ENCODE data around the gene ARL6IP6.
"Not testable (repeated sequence)": the region's sequence is repeated elsewhere in the genome, so short reads cannot be mapped to it uniquely, and the experiment has no call there.

Gene ARL6IP6

DNA sequence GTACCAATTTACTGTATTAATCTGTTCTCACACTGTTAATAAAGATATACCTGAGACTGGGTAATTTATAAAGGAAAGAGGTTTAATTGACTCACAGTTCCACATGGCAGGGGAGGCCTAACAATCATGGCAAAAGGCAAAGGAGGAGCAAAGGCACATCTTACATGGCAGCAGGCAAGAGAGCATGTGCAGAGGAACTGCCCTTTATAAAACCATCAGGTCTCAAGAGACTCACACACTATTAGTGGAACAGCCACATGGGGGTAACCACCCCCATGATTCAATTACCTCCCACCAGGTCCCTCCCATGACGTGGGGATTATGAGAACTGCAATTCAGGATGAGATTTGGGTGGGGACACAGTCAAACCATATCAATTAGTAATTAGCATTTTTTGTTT lies 21.3 kb downstream of the ARL6IP6 start:
- H3K4me1 Mint-ChIP-seq (ENCODE audit: low read depth); H3K27ac Mint-ChIP-seq; H3K4me3 Mint-ChIP-seq; DNase-seq (ENCODE audit: low spot score); H3K27me3 Mint-ChIP-seq (ENCODE audit: low read depth); H3K9me3 Mint-ChIP-seq: not testable (repeated sequence)
- H3K36me3 Mint-ChIP-seq (ENCODE audit: low read depth), result peaks cover 37% of the 10 kb centered on the region

DNA sequence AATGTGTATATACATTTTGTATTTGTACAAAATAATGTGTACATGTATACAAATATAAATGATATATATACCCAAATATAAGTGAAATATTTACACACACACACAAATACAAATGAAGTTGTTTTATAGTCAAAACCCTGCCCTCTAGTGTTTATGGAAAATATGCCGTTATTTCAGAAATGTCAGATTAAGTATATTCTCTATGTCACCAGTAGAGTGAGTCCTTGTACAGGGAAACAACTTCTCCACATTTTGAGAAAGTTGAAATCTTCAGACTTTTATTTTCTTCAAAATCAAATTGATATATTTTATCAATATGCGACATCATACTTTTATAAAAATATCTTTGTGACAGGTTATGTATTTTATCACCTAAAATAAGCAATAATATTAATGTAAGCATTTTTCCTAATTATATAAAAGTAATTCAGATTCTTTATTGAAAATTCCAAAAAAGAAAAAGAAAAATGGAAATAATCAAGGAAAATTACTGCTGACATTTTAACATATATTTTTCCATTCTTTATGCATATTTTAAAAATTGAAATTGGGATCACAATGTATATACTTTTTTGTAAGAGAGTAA lies 22.4 kb downstream of the ARL6IP6 start:
- H3K4me1 Mint-ChIP-seq (ENCODE audit: low read depth), result peaks cover 2% of the 10 kb centered on the region
- no peak overlapping the region for H3K4me3 Mint-ChIP-seq
- H3K27ac Mint-ChIP-seq, result no peak overlapping the region
- H3K9me3 Mint-ChIP-seq, result no peaks in the 10 kb centered on the region
- DNase-seq (ENCODE audit: low spot score), result no peak
- H3K36me3 Mint-ChIP-seq (ENCODE audit: low read depth), result peaks cover 34% of the 10 kb centered on the region
- no peaks in the 10 kb centered on the region for H3K27me3 Mint-ChIP-seq (ENCODE audit: low read depth)

DNA sequence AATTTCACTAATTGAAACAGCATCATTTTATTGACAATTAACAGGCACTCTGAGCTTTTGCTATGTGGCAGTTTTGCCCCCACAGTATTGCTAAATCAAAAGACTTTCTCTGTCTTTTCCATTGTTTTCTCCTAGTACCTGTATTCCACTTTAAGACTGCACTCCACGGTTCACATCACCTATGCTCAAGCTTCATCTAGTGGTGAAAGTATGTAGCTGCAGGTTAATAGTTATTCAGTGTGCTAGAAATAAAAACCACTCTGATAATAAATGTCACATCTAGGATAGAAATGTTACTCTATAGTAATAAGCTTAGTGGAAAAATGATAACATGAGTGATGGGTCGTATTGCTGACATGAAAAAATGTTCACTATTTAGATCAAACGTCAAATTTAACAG lies 24.6 kb downstream of the ARL6IP6 start:
- H3K4me3 Mint-ChIP-seq, result no peak overlapping the region

DNA sequence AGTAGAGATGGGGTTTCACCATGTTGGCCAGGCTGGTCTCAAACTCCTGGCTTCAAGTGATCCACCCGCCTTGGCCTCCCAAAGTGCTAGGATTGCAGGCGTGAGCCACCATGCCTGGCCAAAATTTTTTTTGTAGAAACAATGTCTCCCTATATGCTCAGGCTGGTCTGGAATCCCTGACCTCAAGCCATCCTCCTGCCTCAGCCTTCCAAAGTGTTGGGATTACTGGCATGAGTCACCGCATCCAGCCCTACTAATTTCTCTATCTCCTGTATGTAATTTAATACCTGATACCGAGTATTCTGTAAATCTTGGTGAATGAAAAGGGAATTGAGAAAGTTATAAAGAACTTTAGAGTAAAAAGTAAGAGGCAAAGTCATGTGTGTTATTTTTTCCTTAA lies 29.3 kb downstream of the ARL6IP6 start:
- not testable (repeated sequence) for H3K9me3 Mint-ChIP-seq; H3K4me1 Mint-ChIP-seq (ENCODE audit: low read depth); H3K4me3 Mint-ChIP-seq; H3K27ac Mint-ChIP-seq; H3K27me3 Mint-ChIP-seq (ENCODE audit: low read depth); DNase-seq (ENCODE audit: low spot score)
- H3K36me3 Mint-ChIP-seq (ENCODE audit: low read depth), result peaks cover 25% of the 10 kb centered on the region

More for the DNA sequence above, 24.6 kb downstream of the ARL6IP6 start:
- H3K36me3 Mint-ChIP-seq (ENCODE audit: low read depth), result peaks cover 25% of the 10 kb centered on the region
- no peaks in the 10 kb centered on the region for H3K9me3 Mint-ChIP-seq
- peaks cover 4% of the 10 kb centered on the region for H3K4me1 Mint-ChIP-seq (ENCODE audit: low read depth)
- H3K27ac Mint-ChIP-seq, result no peak overlapping the region
- no peak for DNase-seq (ENCODE audit: low spot score)
- no peaks in the 10 kb centered on the region for H3K27me3 Mint-ChIP-seq (ENCODE audit: low read depth)

DNA sequence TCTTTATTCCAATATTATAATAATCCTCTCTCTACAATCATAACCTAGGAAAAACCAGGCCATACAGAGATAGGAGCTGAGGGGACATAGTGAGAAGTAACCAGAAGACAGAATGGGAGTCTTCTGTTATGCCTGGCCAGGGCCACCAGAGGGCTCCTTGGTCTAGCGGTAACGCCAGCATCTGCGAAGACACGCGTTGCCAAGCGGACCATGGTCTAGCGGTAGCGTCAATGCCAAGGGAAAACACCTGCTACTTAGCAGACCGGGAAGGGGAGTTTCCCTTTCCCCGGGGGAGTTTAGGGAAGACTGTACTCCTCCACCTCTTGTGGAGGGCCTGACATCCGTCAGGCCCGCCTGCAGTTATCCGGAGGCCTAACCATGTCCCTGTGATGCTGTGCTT lies 36.6 kb downstream of the ARL6IP6 start:
- Mint-ChIP-seq H3K4me3 (no peak overlapping the region), H3K4me1 (ENCODE audit: low read depth) (peaks cover 2% of the 10 kb centered on the region), H3K27ac (no peak overlapping the region), H3K36me3 (ENCODE audit: low read depth) (peaks cover 40% of the 10 kb centered on the region), H3K27me3 (ENCODE audit: low read depth) (no peaks in the 10 kb centered on the region), H3K9me3 (no peaks in the 10 kb centered on the region)
- DNase-seq (ENCODE audit: low spot score), result no peak

DNA sequence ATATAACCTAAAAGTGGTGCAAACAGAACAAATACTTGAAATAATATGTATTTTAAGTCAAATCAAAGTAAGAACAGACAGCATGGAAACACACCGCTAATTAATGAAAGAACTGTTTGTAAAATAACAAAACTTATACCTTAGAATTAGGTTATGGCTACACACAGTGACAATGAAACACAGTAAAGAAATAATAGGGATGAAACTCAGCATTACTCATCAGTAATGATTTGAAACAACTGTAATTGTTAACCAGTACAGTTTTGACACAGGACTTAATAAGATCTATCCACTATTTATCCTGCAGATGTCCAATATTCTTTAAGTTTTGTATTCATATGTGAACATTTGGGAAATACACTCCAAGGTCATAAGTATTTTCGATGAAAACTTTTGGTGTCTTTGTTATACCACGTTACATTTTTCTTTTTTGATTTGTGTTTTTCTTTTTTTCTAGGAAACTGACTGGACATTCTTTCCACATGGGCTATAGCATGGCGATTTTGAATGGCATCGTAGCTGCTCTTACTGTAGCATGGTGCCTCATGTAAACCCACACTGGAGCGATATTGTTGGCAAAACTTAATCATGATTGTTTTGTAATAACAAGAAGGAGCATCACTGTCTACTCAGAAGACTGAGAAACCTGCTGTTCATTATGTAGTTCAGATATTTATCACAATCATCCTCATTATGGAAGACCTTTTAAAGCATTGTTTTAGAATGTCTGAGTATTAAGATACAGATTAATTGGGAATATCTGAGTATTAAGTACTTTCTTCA lies 41.1 kb downstream of the ARL6IP6 start:
- H3K36me3 Mint-ChIP-seq (ENCODE audit: low read depth), result peaks cover 32% of the 10 kb centered on the region
- H3K4me3 Mint-ChIP-seq, result no peak overlapping the region
- H3K27ac Mint-ChIP-seq, result no peak overlapping the region
- H3K27me3 Mint-ChIP-seq (ENCODE audit: low read depth), result no peaks in the 10 kb centered on the region
- DNase-seq (ENCODE audit: low spot score), result no peak
- no peaks in the 10 kb centered on the region for H3K4me1 Mint-ChIP-seq (ENCODE audit: low read depth)
- no peaks in the 10 kb centered on the region for H3K9me3 Mint-ChIP-seq

DNA sequence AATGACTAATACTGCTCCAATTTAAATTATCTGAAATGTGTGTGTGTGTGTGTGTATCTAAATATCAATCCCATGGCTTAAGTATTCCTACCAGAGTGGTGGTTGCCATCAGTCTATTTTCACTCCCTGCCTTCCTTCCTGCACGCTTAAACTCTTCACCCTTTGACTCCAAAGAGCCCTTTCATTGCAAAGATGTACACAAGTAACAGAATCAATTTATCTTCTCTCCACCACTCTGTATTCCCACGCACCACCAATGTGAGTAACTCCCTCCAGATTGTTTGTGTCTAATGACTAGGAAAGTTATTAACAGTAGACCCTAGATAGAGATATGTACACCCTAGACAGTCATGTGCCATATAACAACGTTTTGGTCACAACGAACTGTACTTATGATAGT lies 42.8 kb downstream of the ARL6IP6 start:
- no peak for DNase-seq (ENCODE audit: low spot score)
- Mint-ChIP-seq H3K36me3 (ENCODE audit: low read depth) (peaks cover 25% of the 10 kb centered on the region), H3K27ac (no peak overlapping the region), H3K4me1 (ENCODE audit: low read depth) (no peaks in the 10 kb centered on the region), H3K9me3 (no peaks in the 10 kb centered on the region), H3K27me3 (ENCODE audit: low read depth) (no peaks in the 10 kb centered on the region), H3K4me3 (no peak overlapping the region)

DNA sequence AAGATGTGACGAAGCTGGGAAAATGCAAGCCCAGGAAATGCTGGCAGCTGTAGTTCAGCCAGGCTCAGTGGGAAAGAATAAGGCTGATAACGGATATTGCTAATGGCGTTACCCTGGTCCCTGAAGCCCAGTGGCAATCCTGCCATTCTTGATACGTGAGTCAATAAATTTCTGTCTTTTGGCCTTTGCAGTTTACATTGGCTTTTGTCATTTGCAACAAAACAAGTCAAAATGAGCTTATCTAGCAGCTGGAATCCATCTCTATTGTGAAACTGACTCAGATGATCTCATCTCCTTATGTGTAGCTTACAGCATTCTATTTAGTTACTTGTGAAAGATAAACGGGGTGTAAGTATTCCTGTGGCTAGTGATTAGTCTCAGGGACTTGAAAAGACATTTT lies 43.8 kb downstream of the ARL6IP6 start:
- no peak for DNase-seq (ENCODE audit: low spot score)
- Mint-ChIP-seq H3K36me3 (ENCODE audit: low read depth) (peaks cover 21% of the 10 kb centered on the region), H3K4me1 (ENCODE audit: low read depth) (no peaks in the 10 kb centered on the region), H3K27ac (no peak overlapping the region), H3K9me3 (no peaks in the 10 kb centered on the region), H3K27me3 (ENCODE audit: low read depth) (no peaks in the 10 kb centered on the region), H3K4me3 (no peak overlapping the region)

DNA sequence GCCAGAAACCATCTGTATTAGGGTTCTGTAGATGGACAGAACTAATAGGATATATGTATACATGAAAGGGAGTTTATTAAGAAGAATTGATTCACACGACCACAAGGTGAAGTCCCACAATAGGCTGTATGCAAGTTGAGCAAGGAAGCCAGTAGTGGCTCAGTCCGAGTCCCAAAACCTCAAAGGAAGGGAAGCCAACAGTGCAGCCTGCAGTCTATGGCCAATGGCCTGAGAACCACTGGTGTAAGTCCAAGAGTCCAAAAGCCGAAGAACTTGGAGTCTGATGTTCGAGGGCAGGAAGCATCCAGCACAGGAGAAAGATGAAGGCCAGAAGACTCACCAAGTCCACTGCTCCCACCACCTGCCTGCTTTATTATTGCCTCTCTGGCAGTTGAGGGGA lies 44.8 kb downstream of the ARL6IP6 start:
- not testable (repeated sequence) for H3K4me3 Mint-ChIP-seq; H3K27ac Mint-ChIP-seq; H3K27me3 Mint-ChIP-seq (ENCODE audit: low read depth); H3K4me1 Mint-ChIP-seq (ENCODE audit: low read depth); H3K9me3 Mint-ChIP-seq; DNase-seq (ENCODE audit: low spot score)
- peaks cover 21% of the 10 kb centered on the region for H3K36me3 Mint-ChIP-seq (ENCODE audit: low read depth)

DNA sequence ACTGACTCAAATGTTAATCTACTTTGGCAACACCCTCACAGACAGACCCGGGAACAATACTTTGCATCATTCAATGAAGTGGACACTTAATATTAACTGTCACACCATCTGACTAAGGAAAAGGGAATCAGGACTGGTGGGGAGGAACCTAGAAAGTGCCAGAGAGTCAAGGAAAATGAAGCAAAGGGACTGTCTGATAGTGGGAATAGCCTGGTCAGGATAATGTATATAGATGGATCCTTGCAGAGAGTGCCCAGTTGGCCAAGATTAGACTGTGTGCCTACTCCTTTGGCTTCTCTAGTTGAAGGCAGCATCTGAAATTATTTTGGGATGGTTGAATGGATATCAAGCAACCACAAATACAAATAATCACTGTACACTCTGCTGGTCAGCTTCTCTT lies 45.2 kb downstream of the ARL6IP6 start:
- no peaks in the 10 kb centered on the region for H3K4me1 Mint-ChIP-seq (ENCODE audit: low read depth)
- H3K27ac Mint-ChIP-seq, result no peak overlapping the region
- H3K27me3 Mint-ChIP-seq (ENCODE audit: low read depth), result no peaks in the 10 kb centered on the region
- no peaks in the 10 kb centered on the region for H3K9me3 Mint-ChIP-seq
- no peak overlapping the region for H3K4me3 Mint-ChIP-seq
- no peak for DNase-seq (ENCODE audit: low spot score)
- peaks cover 18% of the 10 kb centered on the region for H3K36me3 Mint-ChIP-seq (ENCODE audit: low read depth)

DNA sequence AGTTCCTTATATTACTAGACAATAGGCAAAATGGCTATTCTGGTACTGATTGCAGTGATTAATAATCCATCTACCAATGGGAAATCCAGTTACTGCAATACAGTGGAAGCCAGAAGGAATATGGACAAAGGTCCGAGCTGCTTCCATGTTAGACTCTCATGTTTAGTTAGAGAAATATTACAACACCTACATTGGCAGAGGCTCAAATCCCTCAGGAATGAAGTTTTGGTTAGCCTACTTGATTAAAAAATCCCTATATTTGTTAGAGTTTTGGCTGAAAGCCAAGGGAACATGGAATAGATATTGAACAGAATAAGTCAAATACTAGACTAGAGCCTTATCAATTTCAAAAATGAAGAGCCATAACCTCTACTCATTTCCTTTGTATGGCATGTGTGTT lies 48.5 kb downstream of the ARL6IP6 start:
- Mint-ChIP-seq H3K36me3 (ENCODE audit: low read depth) (peaks cover 10% of the 10 kb centered on the region), H3K4me1 (ENCODE audit: low read depth) (no peaks in the 10 kb centered on the region), H3K9me3 (no peaks in the 10 kb centered on the region), H3K27ac (no peak overlapping the region), H3K4me3 (no peak overlapping the region), H3K27me3 (ENCODE audit: low read depth) (no peaks in the 10 kb centered on the region)
- DNase-seq (ENCODE audit: low spot score), result no peak

DNA sequence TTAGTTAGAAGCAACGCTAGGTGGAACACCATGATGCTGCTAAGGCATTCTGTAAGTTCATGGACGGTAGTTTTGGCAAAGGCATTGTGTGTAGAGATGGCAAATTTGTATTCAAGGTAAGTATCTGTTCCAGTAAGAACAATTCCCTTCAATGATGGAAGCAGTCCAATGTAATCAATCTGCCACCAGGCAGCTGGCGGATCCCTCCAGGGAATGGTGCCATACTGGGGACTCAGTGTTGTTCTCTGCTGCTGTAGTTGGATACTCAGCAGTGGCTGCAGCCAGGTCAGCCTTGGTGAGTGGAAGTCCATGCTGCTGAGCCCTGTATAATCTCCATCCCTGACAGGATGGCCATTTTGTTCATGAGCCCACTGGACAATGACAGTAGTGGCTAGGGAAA lies 62.8 kb downstream of the ARL6IP6 start:
- Mint-ChIP-seq H3K4me1 (ENCODE audit: low read depth) (no peaks in the 10 kb centered on the region), H3K27me3 (ENCODE audit: low read depth) (peaks cover 2% of the 10 kb centered on the region), H3K36me3 (ENCODE audit: low read depth) (no peaks in the 10 kb centered on the region), H3K4me3 (no peak overlapping the region), H3K27ac (no peak overlapping the region), H3K9me3 (no peaks in the 10 kb centered on the region)
- DNase-seq (ENCODE audit: low spot score), result no peak

DNA sequence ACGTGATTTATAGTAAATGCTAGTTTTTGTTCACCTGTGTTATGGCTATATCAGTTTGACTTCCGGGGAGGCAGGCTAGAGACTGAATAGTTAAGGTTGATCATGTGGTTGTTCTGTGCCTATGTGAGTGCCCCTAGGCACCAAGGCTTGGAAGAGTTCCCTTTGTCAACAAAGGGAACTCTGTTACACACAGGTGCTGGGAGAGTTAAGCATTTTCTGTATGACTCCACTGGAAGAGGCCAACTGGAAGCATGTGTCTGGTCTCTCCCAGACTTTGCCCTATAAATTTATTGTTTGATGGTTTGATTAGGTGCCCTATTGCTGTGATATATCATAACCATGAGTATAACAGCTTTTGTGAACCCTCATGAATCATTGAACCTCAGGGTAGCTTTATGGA lies 63.8 kb downstream of the ARL6IP6 start:
- Mint-ChIP-seq H3K4me1 (ENCODE audit: low read depth) (no peaks in the 10 kb centered on the region), H3K27me3 (ENCODE audit: low read depth) (peaks cover 2% of the 10 kb centered on the region), H3K9me3 (no peaks in the 10 kb centered on the region), H3K27ac (no peak overlapping the region), H3K36me3 (ENCODE audit: low read depth) (no peaks in the 10 kb centered on the region), H3K4me3 (no peak overlapping the region)
- no peak for DNase-seq (ENCODE audit: low spot score)

DNA sequence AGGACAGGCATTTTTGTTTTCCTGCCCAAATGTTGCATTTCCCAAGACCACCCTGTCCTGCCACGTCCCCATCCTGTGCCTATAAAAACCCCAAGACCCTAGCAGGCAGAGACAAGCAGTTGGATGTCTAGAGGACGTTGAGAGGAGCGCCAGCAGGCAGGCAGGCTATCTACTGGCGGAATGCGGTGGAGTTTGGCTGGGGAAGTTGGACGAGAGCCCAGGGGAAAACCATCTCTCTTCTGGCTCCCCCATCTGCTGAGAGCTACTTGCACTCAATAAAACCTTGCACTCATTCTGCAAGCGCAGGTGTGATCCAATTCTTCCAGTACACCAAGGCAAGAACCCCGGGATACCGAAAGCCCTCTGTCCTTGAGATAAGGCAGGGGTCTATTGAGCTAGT lies 72.5 kb downstream of the ARL6IP6 start:
- no peaks in the 10 kb centered on the region for H3K4me1 Mint-ChIP-seq (ENCODE audit: low read depth)
- H3K27ac Mint-ChIP-seq, result no peak overlapping the region
- no peaks in the 10 kb centered on the region for H3K36me3 Mint-ChIP-seq (ENCODE audit: low read depth)
- no peak for DNase-seq (ENCODE audit: low spot score)
- no peaks in the 10 kb centered on the region for H3K9me3 Mint-ChIP-seq
- no peaks in the 10 kb centered on the region for H3K27me3 Mint-ChIP-seq (ENCODE audit: low read depth)
- no peak overlapping the region for H3K4me3 Mint-ChIP-seq

DNA sequence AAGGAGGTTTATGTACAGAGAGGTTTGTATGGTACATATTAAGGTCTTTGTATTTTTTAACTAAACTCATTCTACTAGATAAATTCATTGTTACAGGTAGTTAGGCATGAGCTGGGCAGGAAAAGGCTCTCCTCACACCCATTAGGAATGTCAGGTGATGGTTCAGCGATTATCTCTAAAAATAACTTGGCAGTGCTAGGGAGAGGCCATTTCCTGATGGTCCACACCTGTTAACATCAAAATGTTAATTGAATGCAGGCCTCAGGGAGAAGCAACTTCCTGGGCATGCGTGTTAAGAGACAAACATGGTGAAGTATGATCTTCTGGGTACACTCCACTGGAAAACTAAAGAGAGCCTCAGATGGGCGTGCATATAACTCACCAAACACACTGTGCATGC lies 73.6 kb downstream of the ARL6IP6 start:
- H3K9me3 Mint-ChIP-seq, result no peaks in the 10 kb centered on the region
- no peak overlapping the region for H3K4me3 Mint-ChIP-seq
- H3K4me1 Mint-ChIP-seq (ENCODE audit: low read depth), result no peaks in the 10 kb centered on the region
- peaks cover under 1% of the 10 kb centered on the region for H3K27me3 Mint-ChIP-seq (ENCODE audit: low read depth)
- DNase-seq (ENCODE audit: low spot score), result no peak
- no peak overlapping the region for H3K27ac Mint-ChIP-seq
- H3K36me3 Mint-ChIP-seq (ENCODE audit: low read depth), result no peaks in the 10 kb centered on the region

Measured in T-helper 2 cell treated with Interferon-gamma antibody and Interleukin-4, amounts not matched to agents 5 μg/mL and 100 μg/mL, for 36 hours (primary cell).